GM19372 (cell line): ENCODE measurements around the gene IL12RB1.

ENCODE experiments used
- ATAC-seq: cut with Tn5 transposase; IDR thresholded peaks from one replicate; pipeline ENCODE4 v1.9.1; 2021; ENCODE audit warnings: mild to moderate bottlenecking, low read depth, moderate library complexity; ENCODE audit not compliant: unreplicated experiment

IL12RB1 gene

DNA sequence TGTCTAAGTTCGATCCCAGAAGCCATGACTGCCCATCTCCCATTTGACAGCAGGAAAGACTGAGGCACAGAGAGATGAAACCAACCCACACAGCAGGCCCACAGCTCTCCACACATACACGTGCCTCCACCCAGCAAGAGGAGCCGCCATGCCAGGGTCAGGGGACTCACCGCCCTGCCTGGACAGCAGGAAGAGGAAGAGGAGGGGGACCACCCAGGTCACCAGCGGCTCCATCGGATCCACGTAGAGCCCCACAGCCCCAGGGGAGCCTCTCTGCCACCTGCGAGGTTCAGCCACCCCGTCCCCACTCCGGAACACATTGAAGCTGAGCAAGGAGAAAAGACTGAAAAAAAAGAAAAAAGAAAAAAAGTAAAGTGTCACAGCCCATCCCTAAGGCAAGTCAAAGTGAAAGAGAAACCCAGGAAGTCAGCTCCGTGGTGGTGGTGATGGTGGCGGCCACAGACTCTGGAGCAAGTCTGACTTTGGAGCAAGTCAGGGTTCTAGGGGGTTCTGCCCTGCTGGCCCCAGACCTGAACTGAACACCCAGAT lies at the start of gene IL12RB1:
Gene IL12RB1, minus strand, starts transcription at position 345 of the 549 bp plus-strand sequence. Its CDS starts 111 bp downstream, at position 234.
- ATAC-seq = no peak

- ATAC-seq = no peak
These were observed 49.2 kb upstream of the IL12RB1 start for GRCh38 chr19:18135712-18136584.

DNA sequence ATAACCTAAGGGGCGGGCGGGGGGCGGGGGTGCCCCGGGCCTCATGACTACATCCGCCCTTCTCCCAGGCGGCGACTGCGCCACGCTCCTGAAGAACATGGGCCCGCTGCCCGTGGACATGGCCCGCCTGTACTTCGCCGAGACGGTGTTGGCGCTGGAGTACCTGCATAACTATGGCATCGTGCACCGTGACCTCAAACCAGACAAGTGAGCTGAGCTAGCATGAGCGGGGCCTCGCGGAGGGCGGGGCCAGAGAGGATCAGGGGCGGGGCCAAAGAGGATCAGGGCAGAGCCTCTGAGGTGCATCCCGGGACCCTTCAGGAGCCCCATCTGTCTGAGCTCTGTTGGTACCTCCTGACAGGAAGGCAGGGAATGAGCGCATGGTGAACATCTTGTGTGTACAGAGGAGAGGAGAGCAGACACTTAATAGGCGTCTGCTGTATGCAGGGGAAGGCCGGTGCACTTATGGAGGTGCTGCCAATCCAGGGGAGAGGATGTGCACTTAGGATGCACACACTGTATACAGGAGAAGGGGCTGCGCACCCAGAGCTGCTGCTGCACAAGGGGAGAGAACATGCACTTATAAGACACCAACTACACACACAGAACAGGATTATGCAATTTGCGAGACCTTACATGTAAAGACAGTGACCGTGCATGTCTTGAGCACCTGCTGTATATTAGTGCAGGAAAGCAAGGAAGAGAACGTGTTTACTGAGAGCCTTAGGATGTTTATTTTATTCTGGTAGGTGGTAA lies 45.3 kb upstream of the IL12RB1 start:
- ATAC-seq = no peak

DNA sequence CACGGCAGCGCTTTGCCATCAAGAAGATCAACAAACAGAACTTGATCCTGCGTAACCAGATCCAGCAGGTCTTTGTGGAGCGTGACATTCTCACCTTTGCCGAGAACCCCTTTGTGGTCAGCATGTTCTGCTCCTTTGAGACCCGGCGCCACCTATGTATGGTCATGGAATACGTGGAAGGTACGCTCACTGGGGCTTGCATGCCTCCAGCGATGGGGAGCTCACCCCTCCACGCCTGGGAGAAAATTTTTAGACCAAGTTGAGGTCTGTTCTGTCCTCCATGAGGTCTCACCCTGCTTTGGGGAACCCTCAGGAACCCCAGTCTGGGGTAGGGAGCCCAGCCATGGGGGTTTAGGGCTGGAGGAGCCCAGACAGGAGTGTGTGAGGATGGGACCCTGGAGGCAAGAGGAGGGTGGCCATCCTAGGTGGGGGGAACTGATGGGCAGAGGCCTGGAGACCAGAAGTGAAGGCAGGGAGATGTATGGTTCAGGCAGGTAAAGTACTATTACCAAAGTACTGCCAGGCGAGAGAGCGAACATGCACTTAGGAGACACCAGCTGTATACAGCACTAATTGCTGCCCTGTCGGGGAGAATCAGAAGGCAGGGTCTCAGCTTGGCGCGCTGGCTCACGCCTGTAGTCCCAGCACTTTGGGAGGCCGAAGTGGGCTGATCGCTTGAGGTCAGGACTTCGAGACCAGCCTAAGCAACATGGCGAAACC lies 43.9 kb upstream of the IL12RB1 start:
- no peak for ATAC-seq

- ATAC-seq = no peak
These were observed 42.1 kb upstream of the IL12RB1 start for GRCh38 chr19:18128805-18129204.

DNA sequence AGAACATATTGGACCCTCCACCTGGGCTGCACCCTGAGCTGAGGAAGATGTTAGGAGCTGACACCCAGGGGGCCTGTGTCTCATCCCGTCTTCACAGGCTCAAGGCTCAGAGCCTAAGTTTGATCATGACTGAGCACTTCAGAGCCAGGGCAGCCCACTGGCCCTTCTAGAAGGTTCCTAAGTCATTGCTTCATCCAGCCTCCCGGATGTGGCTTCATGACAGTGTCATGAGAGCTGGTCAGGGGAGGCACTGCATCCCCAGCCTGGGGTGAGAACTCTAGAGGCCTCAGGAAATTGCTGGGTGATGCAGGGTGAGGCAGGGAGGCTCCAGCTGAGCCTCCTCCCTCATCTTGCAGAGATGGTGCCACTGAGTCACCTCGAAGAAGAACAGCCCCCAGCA lies 41.3 kb upstream of the IL12RB1 start:
- no peak for ATAC-seq

DNA sequence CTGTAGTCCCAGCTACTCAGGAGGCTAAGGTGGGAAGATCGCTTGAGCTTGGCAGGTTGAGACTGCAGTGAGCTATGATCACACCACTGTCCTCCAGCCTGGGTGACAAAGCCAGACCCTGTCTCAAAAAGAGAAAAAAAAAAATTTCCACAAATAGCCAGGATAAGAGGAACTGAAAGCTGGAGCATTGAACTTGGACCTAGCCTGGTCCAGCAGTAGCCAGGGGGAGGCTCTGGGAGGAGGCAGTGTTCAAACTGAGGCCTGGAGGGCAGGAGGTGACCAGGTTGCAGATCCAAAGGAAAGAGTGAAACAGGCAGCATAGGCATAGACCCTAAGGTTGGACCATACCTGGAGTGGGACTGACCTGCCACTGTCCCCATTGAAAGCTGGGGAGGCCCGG lies 39.4 kb upstream of the IL12RB1 start:
- no peak for ATAC-seq

DNA sequence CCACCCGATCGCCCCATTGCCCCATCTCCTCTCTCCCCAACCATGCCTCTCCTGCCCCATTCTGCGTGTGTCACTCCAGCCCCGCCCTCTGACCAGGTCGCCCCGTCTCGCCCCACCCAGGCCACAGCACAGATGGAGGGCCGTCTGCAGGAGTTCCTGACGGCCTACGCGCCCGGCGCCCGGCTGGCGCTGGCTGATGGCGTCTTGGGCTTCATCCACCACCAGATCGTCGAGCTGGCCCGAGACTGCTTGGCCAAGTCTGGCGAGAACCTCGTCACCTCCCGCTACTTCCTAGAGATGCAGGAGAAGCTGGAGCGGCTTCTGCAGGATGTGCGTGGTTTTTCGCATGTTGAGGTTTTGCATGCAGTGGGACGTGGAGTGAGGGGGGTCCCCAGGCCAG lies 37.1 kb upstream of the IL12RB1 start:
- ATAC-seq = no peak

GRCh38 chr19:18122860-18123795 lies 36.4 kb upstream of the IL12RB1 start:
- no peak for ATAC-seq

GRCh38 chr19:18122424-18122823 lies 35.7 kb upstream of the IL12RB1 start:
- ATAC-seq = no peak

- no peak for ATAC-seq
These were observed 34.4 kb upstream of the IL12RB1 start for GRCh38 chr19:18121166-18121565.

- no peak for ATAC-seq
These were observed 33.4 kb upstream of the IL12RB1 start for GRCh38 chr19:18120127-18120526.

DNA sequence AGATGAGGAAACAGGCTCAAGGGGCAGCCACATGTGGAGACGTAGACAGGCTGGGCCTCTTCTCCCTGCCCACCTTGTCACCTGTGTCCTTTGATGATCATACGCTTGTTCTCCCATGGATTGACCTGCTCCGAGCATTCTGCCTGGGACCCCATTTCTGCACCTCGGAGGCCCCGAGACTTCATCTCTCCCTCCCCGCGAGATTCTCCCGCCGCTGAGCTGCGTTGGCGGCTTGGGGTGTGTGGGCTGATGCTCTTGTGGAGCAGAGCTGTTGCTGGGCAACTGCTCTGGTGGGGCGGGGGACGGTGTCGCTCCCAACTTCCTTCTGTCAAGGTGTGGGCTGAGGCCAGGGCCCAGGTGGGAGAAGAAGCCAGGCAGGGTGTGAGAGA lies 33.0 kb upstream of the IL12RB1 start:
- ATAC-seq = no peak

GRCh38 chr19:18119013-18119716 lies 32.4 kb upstream of the IL12RB1 start:
- no peak for ATAC-seq

DNA sequence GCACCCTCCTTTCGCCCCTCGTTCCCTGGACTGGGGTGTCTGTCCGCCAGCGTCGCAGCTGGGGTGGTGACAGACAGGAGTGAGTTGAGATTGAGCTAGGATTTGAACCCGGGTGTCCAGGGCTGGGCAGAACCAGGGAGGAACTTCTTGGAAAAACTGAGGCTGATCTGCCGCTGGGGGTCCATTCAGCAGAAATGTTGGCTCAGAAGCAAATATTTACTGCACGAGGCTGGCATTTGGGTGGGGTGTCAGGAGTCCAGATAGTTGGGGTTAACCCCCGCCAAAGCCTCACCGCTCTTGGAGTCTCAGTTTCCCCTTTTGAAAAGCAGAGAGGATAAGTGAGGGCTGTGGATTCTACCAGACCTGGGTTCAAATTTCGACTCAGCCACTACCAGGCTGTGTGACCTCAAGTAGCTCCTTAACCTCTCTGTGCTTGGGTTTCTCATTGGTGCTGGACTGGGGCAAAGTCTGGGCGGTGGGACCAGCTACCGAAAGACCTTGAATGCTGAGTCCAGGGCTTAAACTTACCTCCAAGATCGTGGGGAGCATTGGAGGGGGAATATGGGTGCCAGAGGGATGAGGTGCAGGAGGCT lies 31.8 kb upstream of the IL12RB1 start:
- no peak for ATAC-seq

DNA sequence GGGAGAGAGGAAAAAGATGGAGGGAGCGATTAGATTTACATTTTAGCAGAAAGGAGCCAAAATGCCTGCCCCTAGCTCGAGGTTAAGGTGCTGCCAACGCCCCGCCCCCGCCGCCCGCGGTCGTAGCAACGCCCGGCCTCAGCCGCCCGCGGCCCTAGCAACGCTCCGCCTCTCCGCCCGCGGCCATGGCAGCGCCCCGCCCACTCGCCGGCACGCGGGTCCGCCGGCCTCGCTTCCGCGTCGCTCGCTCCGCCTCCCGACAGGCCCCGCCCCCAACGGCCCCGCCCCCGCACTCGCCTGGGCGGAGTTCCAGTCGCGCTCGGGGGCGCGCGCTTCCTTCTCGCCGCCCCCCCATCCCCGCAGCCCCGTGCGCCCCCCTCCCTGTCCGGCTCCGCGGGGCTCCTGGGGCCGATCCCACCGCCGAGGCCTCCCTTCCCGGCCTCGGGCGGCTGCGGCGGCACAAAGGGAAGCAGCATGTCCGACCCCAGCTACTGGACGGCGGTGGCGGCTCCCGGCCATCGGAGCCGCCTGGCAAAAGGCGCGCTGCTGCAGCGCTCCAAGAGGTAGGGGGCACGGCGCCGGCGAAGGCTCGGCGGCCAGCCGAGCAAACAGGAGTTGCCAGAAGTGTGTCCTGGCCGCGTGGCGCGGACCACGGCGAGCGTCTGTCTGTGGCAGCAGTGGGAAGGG lies 31.1 kb upstream of the IL12RB1 start:
- ATAC-seq = peak; percentile 86

DNA sequence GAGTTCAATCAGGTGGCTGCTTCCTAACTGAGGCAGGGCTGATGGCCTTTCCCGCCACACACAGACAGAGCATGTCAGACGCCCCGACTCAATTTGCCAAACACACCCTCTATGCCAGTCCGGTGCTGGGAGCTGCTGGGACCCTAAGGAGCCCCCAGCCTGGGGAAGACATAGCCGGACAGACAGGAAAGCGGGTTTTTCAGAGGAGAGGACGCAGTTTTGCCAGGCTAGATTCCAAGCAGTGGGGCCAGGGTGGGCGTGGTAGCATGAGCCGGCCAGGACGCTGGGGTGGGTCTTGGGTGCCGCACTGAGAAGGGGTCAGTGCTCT lies 30.6 kb upstream of the IL12RB1 start:
- ATAC-seq = no peak

- no peak for ATAC-seq
These were observed 27.7 kb upstream of the IL12RB1 start for GRCh38 chr19:18114483-18114882.
